ENCODE measurements around the gene NEGR1. TPM values are rescaled to one million over a fixed set of nuclear protein-coding genes. Genes with fewer than 3 reads are reported as not detected.

Gene NEGR1
- total and polyA plus RNA-seq, 9 of the 15 experiments (the other 6 are each of a cell fraction or from before 2014, with no cell fraction given): not detected

GRCh38 chr1:72056516-72056915 is 225.8 kb downstream of the NEGR1 start:
- WGBS (ENCODE audit: insufficient coverage, low coverage, missing lambda C conversion rate): 0% methylated on average over 2 of the region's 2 CpGs
- H3K4me1 ChIP-seq (replicated peaks in 1 of 2; ENCODE audit: control insufficient read depth in 2 of 2, insufficient read depth in 2 of 2, low read length in 2 of 2): no peaks in the 10 kb centered on the region
- no peaks in the 10 kb centered on the region for H3K27me3 ChIP-seq (ENCODE audit: control insufficient read depth in 2 of 2, insufficient read depth in 2 of 2, low read length in 2 of 2)
- H3K9me3 ChIP-seq (replicated peaks; ENCODE audit: control insufficient read depth, insufficient read depth, low read depth, low read length): no peaks in the 10 kb centered on the region
- no peak overlapping the region for H2AFZ ChIP-seq (ENCODE audit: low read depth, low read length)
- no peak overlapping the region for H3K9ac ChIP-seq (ENCODE audit: insufficient read depth in 1 of 2, low read depth in 2 of 2, low read length in 2 of 2)
- H3K9me1 ChIP-seq (ENCODE audit: control insufficient read depth, insufficient read depth, low read length): no peaks in the 10 kb centered on the region
- POLR2A ChIA-PET: no interaction called here
- H3K4me3 ChIP-seq: no peak overlapping the region
- no peak overlapping the region for H3K4me2 ChIP-seq (ENCODE audit: insufficient read depth, low read length)
- H4K20me1 ChIP-seq (replicated peaks; ENCODE audit: control insufficient read depth, insufficient read depth, low read length): no peaks in the 10 kb centered on the region
- no peaks in the 10 kb centered on the region for H3K36me3 ChIP-seq (ENCODE audit: control insufficient read depth, insufficient read depth, low read length)
- H3K27ac ChIP-seq (ENCODE audit: extremely low read depth, low read depth, low read length): no peak overlapping the region
- FAIRE-seq (no peak), ATAC-seq (no peak), DNase-seq (ENCODE audit: extremely low read depth in 1 of 4, low spot score in 3 of 4) (no peak)
- H3K79me2 ChIP-seq (ENCODE audit: control insufficient read depth, insufficient read depth, low read length): no peaks in the 10 kb centered on the region
- in situ Hi-C loops (cut with MboI) (no loop called here), intact Hi-C loops (cut with micrococcal nuclease) (no loop called here)
- no TSS peak for BruUV-seq (replicated peaks)
- CTCF ChIA-PET (ENCODE audit: low intra/inter-chr PET ratio): no interaction called here
- no peak for TF ChIP-seq ZSCAN29 (IDR thresholded peaks at IDR 0.05)
- no peak for TF ChIP-seq DMBX1 (CRISPR knock-in tag; IDR thresholded peaks at IDR 0.05; ENCODE audit: borderline replicate concordance)
- TF ChIP-seq ZNF121 (CRISPR knock-in tag; conservative IDR thresholded peaks at IDR 0.05): no peak
- no peak for TF ChIP-seq IRF1 (CRISPR knock-in tag; IDR thresholded peaks at IDR 0.05; ENCODE audit: borderline replicate concordance)
- TF ChIP-seq, protein P1, sequence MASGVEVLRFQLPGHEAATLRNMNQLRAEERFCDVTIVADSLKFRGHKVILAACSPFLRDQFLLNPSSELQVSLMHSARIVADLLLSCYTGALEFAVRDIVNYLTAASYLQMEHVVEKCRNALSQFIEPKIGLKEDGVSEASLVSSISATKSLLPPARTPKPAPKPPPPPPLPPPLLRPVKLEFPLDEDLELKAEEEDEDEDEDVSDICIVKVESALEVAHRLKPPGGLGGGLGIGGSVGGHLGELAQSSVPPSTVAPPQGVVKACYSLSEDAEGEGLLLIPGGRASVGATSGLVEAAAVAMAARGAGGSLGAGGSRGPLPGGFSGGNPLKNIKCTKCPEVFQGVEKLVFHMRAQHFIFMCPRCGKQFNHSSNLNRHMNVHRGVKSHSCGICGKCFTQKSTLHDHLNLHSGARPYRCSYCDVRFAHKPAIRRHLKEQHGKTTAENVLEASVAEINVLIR (CRISPR knock-in tag; IDR thresholded peaks at IDR 0.05): no peak
- TF ChIP-seq, protein P2, sequence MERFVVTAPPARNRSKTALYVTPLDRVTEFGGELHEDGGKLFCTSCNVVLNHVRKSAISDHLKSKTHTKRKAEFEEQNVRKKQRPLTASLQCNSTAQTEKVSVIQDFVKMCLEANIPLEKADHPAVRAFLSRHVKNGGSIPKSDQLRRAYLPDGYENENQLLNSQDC (CRISPR knock-in tag; IDR thresholded peaks at IDR 0.05): no peak
- TF ChIP-seq MYBL2 (IDR thresholded peaks at IDR 0.05; ENCODE audit: low read depth): no peak
- no peak for TF ChIP-seq MYBL2 (CRISPR knock-in tag; IDR thresholded peaks at IDR 0.05; ENCODE audit: borderline replicate concordance)
- TF ChIP-seq RBM34 (IDR thresholded peaks at IDR 0.05; ENCODE audit: borderline replicate concordance, insufficient read depth, low read length): no peak
- TF ChIP-seq SMAD1 (IDR thresholded peaks at IDR 0.05; ENCODE audit: low read depth, low read length, partially characterized antibody): no peak
- no peak for TF ChIP-seq SPI1 (IDR thresholded peaks at IDR 0.05; ENCODE audit: borderline replicate concordance, low read depth, low read length)
- TF ChIP-seq, protein P3, sequence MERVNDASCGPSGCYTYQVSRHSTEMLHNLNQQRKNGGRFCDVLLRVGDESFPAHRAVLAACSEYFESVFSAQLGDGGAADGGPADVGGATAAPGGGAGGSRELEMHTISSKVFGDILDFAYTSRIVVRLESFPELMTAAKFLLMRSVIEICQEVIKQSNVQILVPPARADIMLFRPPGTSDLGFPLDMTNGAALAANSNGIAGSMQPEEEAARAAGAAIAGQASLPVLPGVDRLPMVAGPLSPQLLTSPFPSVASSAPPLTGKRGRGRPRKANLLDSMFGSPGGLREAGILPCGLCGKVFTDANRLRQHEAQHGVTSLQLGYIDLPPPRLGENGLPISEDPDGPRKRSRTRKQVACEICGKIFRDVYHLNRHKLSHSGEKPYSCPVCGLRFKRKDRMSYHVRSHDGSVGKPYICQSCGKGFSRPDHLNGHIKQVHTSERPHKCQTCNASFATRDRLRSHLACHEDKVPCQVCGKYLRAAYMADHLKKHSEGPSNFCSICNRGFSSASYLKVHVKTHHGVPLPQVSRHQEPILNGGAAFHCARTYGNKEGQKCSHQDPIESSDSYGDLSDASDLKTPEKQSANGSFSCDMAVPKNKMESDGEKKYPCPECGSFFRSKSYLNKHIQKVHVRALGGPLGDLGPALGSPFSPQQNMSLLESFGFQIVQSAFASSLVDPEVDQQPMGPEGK (CRISPR knock-in tag; IDR thresholded peaks at IDR 0.05; ENCODE audit: borderline replicate concordance): no peak
- TF ChIP-seq, protein P4, sequence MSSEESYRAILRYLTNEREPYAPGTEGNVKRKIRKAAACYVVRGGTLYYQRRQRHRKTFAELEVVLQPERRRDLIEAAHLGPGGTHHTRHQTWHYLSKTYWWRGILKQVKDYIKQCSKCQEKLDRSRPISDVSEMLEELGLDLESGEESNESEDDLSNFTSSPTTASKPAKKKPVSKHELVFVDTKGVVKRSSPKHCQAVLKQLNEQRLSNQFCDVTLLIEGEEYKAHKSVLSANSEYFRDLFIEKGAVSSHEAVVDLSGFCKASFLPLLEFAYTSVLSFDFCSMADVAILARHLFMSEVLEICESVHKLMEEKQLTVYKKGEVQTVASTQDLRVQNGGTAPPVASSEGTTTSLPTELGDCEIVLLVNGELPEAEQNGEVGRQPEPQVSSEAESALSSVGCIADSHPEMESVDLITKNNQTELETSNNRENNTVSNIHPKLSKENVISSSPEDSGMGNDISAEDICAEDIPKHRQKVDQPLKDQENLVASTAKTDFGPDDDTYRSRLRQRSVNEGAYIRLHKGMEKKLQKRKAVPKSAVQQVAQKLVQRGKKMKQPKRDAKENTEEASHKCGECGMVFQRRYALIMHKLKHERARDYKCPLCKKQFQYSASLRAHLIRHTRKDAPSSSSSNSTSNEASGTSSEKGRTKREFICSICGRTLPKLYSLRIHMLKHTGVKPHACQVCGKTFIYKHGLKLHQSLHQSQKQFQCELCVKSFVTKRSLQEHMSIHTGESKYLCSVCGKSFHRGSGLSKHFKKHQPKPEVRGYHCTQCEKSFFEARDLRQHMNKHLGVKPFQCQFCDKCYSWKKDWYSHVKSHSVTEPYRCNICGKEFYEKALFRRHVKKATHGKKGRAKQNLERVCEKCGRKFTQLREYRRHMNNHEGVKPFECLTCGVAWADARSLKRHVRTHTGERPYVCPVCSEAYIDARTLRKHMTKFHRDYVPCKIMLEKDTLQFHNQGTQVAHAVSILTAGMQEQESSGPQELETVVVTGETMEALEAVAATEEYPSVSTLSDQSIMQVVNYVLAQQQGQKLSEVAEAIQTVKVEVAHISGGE (CRISPR knock-in tag; IDR thresholded peaks at IDR 0.05): no peak
- no peak for TF ChIP-seq ZNF79 (CRISPR knock-in tag; IDR thresholded peaks at IDR 0.05; ENCODE audit: low read depth)
